Measurements from ENCODE around the gene RALGPS1.

Gene RALGPS1

GRCh38 chr9:126956917-126957686 lies 42.5 kb downstream of the RALGPS1 start:
- DNase-seq: peak in 1 of 14 donors; percentile 62

GRCh38 chr9:126957687-126958053 lies 43.1 kb downstream of the RALGPS1 start:
- no peak for DNase-seq

GRCh38 chr9:126959336-126959735 lies 44.8 kb downstream of the RALGPS1 start:
- no peak for DNase-seq

GRCh38 chr9:126959917-126960316 lies 45.3 kb downstream of the RALGPS1 start:
- DNase-seq: no peak

GRCh38 chr9:126962336-126962735 lies 47.8 kb downstream of the RALGPS1 start:
- no peak for DNase-seq

GRCh38 chr9:126965077-126965476 lies 50.5 kb downstream of the RALGPS1 start:
- no peak for DNase-seq

- DNase-seq: peak in 8 of 14 donors; percentile 6 to 45 (median 28)
Observed at GRCh38 chr9:126965541-126966428, 51.2 kb downstream of the RALGPS1 start.

GRCh38 chr9:126971261-126971660 lies 56.7 kb downstream of the RALGPS1 start:
- DNase-seq: no peak

- DNase-seq: no peak
Observed at GRCh38 chr9:126973651-126974529, 59.3 kb downstream of the RALGPS1 start.

GRCh38 chr9:126974594-126974993 lies 60.0 kb downstream of the RALGPS1 start:
- DNase-seq: no peak

GRCh38 chr9:126975327-126976220 lies 61.0 kb downstream of the RALGPS1 start:
- DNase-seq: no peak

GRCh38 chr9:126979461-126979860 lies 64.9 kb downstream of the RALGPS1 start:
- no peak for DNase-seq

- DNase-seq: no peak
Observed at GRCh38 chr9:126980231-126980630, 65.6 kb downstream of the RALGPS1 start.

- no peak for DNase-seq
Observed at GRCh38 chr9:126981218-126981617, 66.6 kb downstream of the RALGPS1 start.

- DNase-seq: no peak
Observed at GRCh38 chr9:126982215-126983002, 67.8 kb downstream of the RALGPS1 start.

- DNase-seq: no peak
Observed at GRCh38 chr9:126983767-126984166, 69.2 kb downstream of the RALGPS1 start.

- DNase-seq: peak in 1 of 14 donors; percentile 76
Observed at GRCh38 chr9:126984969-126985368, 70.4 kb downstream of the RALGPS1 start.

GRCh38 chr9:126985870-126986498 lies 71.4 kb downstream of the RALGPS1 start:
- peak in 4 of 14 donors; percentile 15 to 31 (median 26) for DNase-seq

- DNase-seq: no peak
Observed at GRCh38 chr9:126986506-126986951, 71.9 kb downstream of the RALGPS1 start.

GRCh38 chr9:126988857-126989256 lies 74.3 kb downstream of the RALGPS1 start:
- DNase-seq: no peak

Measured in C1 segment of cervical spinal cord (tissue), 14 donors.